HUDEP-2 (cell line): ENCODE results near the gene S100P.
A peak's percentile ranks its signal among the peaks of the same experiment; 100 is the strongest.
"Not testable (repeated sequence)": the region's sequence is repeated elsewhere in the genome, so short reads cannot be mapped to it uniquely, and the experiment has no call there.

Experiments
- DNase-seq, 76 experiments: peaks; one replicate each; lab custom pipeline; 2025; ENCODE audit not compliant: unreplicated experiment in 76 of 76; lab: John Stamatoyannopoulos, UW

Gene S100P

DNA sequence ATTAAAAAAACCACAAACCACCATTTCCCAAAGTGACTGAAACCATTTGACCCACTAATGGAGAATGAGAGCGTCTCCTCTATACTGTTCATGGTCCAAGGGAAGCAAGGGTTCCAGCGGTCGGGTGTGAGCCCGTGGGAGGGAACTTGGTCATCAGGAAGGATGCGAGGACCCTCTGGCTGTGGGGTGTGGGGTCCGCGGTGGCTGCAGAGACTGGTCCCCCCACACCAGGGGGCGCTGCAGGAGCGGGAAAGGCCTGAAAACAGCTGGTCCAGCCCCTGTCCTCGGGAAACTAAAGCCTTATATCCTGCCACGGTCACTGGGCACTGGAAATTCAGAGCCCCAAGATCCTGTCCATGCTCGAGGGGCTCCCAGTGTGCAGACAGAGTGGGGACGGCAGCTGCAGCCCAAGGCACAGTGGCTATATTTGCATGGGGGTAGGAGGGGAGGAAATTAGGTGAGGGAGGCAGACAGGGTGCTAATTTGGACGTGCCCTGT, 26.6 kb downstream of the S100P start:
- peak in 68 of 76 experiments; percentile 8 to 86 (median 66) for DNase-seq

- no peak for DNase-seq
Measured at GRCh38 chr4:6721121-6721520, 27.4 kb downstream of the S100P start.

DNA sequence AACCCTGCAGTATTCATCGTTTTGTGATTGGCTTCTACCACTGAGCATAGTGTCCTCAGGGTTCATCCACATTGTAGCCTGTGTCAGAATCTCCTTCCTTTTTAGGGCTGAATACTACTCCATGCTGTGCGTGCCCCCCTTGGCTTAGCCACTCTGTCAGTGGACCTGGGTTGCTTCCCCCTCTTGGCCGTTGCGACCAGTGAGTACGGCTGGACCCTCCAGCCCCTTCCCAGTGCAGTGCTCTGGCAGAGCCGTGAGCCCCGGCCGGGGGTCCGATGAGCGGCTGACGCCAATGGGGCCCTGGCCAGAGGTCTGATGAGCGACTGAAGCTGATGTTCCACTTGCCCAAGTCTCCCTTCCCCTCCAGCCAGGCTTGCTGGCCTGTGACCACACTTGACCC, 29.2 kb downstream of the S100P start:
- DNase-seq = no peak

DNA sequence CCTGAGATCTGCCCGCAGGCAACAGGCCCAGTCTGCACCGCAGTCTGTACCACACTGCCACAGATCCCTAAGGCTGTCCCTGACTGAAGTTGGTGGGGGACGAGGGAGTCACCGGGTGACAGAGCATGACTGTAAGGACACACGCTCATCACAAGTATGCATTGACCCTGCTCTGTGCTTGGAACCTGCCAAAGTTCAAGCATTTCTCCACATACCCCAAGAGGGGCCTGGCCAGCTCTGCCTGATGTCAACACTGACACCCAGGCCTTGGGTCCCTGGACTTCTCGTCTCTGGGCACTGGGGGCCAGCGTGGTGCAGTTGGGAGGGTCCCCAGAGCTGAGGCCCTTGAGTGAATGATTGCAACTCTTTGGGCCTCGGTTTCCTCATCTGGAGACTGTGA, 30.2 kb downstream of the S100P start:
- no peak for DNase-seq

GRCh38 chr4:6724421-6725111, 30.9 kb downstream of the S100P start:
- no peak for DNase-seq

DNA sequence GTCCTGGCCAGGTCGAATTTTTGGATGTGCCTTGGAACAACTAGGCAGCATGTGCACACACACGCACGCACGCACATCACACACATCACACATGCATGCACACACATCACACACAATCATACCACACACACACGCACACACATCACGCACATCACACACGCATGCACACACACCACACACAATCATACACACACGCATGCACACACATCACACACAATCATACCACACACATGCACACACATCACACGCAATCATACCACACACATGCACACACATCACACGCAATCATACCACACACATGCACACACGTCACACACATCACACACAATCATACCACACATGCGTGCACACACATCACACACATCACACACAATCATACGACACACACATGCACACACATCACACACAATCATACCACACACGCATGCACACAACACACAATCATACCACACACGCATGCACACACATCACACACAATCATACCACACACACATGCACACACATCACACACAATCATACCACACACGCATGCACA, 31.8 kb downstream of the S100P start:
- DNase-seq = not testable (repeated sequence)

GRCh38 chr4:6727081-6727942, 33.6 kb downstream of the S100P start:
- no peak for DNase-seq

DNA sequence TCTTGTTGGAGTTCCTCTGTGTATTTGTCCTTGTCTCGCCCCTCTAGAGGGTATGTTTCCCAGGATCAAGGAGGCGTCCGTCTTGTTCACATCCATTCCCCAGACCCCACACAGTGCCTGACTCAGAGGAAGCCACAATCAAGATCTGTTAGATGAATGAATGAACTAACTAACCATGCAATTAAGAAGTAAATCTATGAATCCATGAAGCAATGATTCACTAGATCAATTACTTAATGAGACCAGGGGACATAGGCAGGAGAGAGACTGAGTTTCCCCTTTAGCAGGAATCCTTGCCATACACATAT, 34.2 kb downstream of the S100P start:
- DNase-seq = no peak

GRCh38 chr4:6728320-6729029, 34.8 kb downstream of the S100P start:
- no peak for DNase-seq

DNA sequence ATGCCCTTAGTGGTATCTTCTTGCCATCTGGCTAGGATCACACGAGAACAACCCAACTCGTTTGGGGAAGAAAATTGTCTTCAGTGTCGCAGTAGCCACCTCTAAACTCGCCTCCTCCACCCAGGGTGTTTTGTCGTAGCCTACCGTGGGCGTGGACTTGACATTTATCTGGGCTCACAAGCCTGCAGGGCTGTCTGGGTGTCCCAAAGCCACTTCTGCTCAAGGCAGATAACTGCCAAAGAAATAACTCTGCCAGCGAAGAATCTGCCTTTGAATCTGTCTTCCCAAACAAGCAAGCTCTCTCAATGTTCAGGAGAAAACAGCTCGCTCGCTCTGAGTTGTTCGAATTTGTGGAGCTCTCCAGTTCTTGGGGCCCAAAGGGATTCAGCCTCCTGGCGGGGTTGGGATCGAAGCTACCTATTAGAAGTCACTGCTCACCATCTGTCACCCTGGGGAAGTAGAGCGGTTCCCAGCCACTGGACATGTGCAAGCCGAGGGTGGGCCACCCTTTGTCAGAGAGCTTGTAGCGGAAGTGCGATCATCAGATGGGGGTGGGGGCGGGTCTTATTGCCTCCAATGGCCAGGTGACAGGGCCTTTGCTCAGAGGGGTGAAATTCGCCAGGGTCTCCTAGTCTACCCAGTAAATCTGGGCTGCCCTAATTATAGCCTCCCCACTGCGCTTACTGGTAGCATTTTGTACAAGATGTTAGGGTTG, 37.1 kb downstream of the S100P start:
- DNase-seq = peak in 75 of 76 experiments; percentile 69 to 97 (median 90)

DNA sequence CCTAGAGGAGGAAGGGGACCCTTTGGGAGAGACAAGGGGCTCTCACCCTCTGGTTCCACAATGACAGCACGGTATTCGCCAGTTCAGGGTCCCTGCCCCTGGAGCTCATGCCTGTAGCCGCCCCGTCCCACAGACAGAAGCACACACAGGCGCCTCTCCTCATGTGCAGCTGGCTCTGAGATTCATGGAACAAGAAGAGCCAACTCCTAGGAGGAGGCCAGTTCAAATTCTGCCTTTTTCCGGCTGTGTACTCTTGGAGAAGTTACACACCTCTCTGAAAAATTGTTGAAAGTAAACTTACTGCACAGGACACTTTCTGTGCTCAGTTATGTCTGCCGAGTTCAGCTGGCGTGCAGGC, 37.6 kb downstream of the S100P start:
- DNase-seq = no peak

DNA sequence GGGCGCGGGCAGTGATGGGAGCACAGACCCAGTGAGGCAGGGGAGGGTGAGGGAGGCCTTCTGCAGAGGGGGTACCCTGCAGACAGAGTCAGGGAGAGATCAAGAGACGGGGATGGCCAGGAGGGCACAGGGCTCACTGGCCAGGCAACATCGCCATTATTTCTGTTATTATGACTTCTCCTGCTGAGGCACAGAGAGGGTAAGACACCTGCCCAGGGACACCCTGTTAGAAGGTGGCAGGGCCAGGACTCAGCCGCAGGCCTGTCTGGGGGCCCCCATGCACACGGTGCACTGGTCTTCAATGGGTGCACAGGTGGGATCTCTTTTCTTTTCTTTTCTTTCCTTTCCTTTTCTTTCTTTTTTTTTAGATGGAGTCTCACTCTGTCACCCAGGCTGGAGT, 38.1 kb downstream of the S100P start:
- no peak for DNase-seq

GRCh38 chr4:6732441-6733357, 39.0 kb downstream of the S100P start:
- peak in 73 of 76 experiments; percentile 30 to 84 (median 62) for DNase-seq

- DNase-seq = peak in 2 of 76 experiments; percentile 6 to 25
Measured at GRCh38 chr4:6733358-6734164, 39.9 kb downstream of the S100P start.

GRCh38 chr4:6734165-6734786, 40.6 kb downstream of the S100P start:
- DNase-seq = peak in 4 of 76 experiments; percentile 17 to 47 (median 21)

DNA sequence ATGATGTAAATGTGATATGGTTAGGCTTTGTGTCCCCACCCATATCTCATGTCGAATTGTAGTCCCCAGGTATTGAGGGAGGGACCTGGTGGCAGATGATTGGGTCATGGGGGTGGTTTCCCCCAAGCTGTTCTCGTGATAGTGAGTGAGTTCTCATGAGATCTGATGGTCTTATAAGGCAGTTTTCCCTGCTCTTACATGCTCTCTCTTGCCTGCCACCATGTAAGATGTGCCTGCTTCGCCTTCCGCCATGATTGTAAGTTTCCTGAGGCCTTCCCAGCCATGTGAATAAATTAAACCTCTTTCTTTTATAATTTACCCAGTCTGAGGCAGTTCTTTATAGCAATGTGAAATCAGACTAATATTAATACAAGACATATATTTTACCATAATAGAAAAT, 46.2 kb downstream of the S100P start:
- no peak for DNase-seq

- DNase-seq = no peak
Measured at GRCh38 chr4:6740347-6740746, 46.7 kb downstream of the S100P start.

DNA sequence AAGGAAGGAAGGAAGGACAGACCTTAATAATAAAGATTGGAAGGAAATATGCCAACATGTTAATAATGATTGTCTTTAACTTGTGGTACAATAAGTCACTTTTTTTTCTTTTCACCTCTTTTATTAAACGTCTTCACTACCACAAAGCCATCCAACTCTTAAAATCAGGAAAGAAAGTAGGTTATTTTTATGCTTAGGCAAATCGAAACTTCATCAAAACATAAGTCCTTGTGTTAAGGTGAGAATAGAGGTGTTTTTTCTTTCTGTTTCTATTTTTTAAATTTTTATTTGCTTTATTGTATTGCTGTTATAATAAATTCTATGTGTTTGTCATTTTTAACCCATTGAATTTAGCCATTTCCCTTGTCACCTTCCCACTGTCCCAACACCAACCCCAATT, 48.8 kb downstream of the S100P start:
- DNase-seq = no peak
